ENCODE measurements around the gene FOXB1. TPM values are rescaled to one million over a fixed set of nuclear protein-coding genes. Genes with fewer than 3 reads are reported as not detected.

Gene FOXB1
- total and polyA plus RNA-seq, 5 donors, result not detected

DNA sequence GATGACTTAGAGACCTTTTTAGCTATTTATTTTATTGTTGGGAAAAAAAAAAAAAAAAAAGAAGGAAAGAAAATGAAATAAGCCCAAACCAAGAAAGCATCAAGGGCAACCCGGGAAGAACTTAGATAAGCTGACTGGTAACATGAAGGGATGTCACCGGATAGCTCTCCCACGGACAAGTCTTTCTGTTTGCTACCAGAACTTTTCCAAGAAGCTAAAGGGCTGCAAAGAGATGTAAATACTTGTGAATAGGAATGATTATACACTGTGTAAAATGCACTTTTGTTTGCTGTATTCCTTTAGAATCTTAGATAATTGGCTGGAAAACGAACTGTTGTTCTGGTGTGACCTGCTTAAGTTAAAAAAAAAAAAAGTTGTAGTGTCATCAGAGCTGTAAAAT lies 2.8 kb downstream of the FOXB1 start:
- DNase-seq (no peak), ATAC-seq (no peak)
- 18% methylated on average over 4 of the region's 4 CpGs for WGBS
- Histone ChIP-seq H3K9me3 (ENCODE audit: control insufficient read depth, low read length) (no peaks in the 10 kb centered on the region), H3K27ac (ENCODE audit: low read length) (no peak overlapping the region), H3K27me3 (ENCODE audit: control insufficient read depth, insufficient read depth) (peaks cover 2% of the 10 kb centered on the region), H3K4me1 (ENCODE audit: control insufficient read depth, insufficient read depth, low read length) (peaks cover 13% of the 10 kb centered on the region), H3K4me3 (ENCODE audit: low read length) (peak overlapping the region; percentile 47)
- intact Hi-C loops (cut with DNase I), result no loop called here

DNA sequence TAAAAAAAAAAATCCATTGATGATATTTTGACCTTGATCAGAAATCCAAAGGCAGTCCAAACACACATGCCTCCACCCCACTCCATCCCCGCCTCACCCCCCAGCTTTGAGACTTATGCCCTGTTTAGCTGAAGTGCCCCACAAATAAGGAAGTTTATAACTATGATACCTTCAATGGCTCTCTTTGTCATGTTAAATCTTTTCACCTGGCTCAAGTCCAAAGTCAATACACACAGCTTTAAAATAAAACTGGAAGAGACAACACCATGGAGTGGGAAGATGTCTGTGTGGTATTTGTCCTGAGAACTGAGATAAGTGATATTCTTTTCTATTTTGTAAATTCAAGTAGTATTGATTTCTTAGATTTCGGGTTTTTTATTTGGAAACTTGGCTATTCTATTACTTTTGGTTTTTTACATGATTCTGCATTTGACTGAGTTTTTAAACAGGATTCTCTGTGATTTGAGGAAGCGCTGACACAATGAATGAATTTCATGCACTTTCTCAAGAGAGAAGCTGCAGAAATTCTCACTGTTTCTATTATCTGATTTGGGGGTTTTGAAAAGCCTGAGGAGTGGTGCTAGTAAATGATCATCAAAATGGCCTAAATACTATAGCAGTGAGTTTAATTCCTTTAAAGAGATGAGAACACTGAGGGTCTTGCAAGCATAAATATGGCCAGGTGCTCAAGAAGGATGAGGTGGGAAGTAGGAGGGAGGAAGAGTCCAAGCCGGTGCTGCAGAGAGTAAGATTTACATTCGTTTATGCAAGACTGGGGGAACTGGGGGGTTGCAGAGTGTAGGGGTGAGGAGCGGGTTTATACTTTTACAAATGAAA lies 5.2 kb downstream of the FOXB1 start:
- no peak for ATAC-seq
- 22% methylated on average over 6 of the region's 6 CpGs for WGBS
- Histone ChIP-seq H3K9me3 (ENCODE audit: control insufficient read depth, low read length) (no peaks in the 10 kb centered on the region), H3K27me3 (ENCODE audit: control insufficient read depth, insufficient read depth) (peaks cover 2% of the 10 kb centered on the region), H3K4me3 (ENCODE audit: low read length) (no peak overlapping the region), H3K4me1 (ENCODE audit: control insufficient read depth, insufficient read depth, low read length) (peaks cover 7% of the 10 kb centered on the region), H3K27ac (ENCODE audit: low read length) (no peak overlapping the region)
- intact Hi-C loops (cut with DNase I), result no loop called here
- no peak for DNase-seq

DNA sequence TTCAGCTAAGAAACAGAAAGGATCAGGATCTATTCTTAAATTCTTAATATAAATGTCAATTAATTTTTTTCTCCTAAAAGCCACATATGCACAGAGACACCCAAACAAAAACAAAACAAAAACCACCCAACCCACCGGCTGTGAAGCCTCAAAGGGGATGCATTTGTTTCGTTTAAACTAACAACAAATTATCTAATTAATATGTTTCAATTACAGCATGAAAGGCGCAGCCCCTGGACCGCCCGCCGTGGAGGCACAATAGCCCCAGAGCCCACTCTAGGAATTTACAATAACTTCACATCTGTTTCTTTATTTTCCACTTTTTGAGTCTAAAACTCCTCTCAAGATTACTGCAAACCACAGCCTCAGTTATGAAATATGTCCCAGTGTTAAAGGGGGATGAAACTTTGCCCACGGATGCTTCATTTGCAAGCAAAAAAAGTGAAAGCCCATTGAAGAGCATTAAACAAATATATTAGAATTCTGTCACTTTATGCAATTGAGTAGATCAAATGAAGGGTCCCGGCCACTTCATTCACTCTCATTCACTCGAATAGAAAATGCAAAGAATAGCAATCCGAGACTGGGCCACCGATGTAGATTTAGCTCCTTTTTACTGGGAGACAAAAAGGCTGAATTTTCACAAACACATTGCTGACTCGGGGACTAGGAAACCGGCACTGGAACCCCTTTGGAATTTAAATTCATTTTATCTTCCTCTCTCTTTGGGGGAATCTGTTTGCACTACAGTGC lies 6.0 kb downstream of the FOXB1 start:
- Histone ChIP-seq H3K27me3 (ENCODE audit: control insufficient read depth, insufficient read depth) (peaks cover 2% of the 10 kb centered on the region), H3K9me3 (ENCODE audit: control insufficient read depth, low read length) (no peaks in the 10 kb centered on the region), H3K27ac (ENCODE audit: low read length) (no peak overlapping the region), H3K4me1 (ENCODE audit: control insufficient read depth, insufficient read depth, low read length) (peaks cover 3% of the 10 kb centered on the region), H3K4me3 (ENCODE audit: low read length) (no peak overlapping the region)
- ATAC-seq, result no peak
- WGBS, result 22% methylated on average over 13 of the region's 13 CpGs
- intact Hi-C loops (cut with DNase I), result no loop called here
- DNase-seq, result no peak

DNA sequence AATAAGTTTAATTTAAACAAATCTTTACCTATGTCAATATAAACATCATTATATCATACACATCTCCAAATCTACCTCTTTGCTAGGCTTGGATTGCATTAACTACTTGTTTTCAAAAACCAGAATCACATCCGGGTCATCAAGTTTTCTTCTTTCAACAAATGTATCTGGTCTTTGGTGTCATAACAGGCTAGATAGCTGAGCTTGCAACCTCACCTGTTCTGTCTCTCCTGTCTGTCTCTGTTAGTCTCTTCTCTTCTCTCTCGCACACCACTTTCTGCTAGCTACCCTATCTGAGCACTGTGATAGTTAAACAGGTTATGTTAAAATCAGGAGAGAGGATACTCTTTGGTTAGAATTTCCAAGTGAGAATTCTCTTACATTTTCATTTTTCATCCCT lies 6.7 kb downstream of the FOXB1 start:
- peaks cover 2% of the 10 kb centered on the region for H3K27me3 ChIP-seq (ENCODE audit: control insufficient read depth, insufficient read depth)
- 36% methylated on average over 2 of the region's 2 CpGs for WGBS

DNA sequence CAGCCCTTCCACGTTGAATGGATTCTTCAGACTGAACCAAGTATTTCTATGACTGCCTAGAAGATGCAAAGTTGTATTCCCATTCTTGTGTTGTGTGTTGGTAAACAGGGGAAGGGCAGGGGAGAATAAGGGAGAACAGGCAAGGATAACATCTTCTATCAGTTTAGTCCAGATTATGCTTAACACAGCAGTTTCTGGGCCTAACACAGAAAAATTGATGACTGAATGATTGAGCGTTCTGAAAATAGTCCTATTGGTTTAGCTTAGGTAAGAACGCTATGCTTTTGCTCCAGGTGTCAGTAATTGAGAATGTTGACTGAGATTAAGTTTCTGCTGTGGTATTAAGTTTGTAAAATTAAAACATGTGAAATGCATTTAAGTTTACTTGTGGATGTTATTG lies 8.6 kb downstream of the FOXB1 start:
- no peak for DNase-seq
- ATAC-seq, result no peak
- H3K27ac ChIP-seq (ENCODE audit: low read length), result no peak overlapping the region
- H3K4me3 ChIP-seq (ENCODE audit: low read length), result no peak overlapping the region
- no peaks in the 10 kb centered on the region for H3K9me3 ChIP-seq (ENCODE audit: control insufficient read depth, low read length)
- peaks cover 2% of the 10 kb centered on the region for H3K27me3 ChIP-seq (ENCODE audit: control insufficient read depth, insufficient read depth)
- intact Hi-C loops (cut with DNase I), result no loop called here
- 79% methylated on average over 3 of the region's 3 CpGs for WGBS
- H3K4me1 ChIP-seq (ENCODE audit: control insufficient read depth, insufficient read depth, low read length), result no peaks in the 10 kb centered on the region

More for the DNA sequence above, 6.7 kb downstream of the FOXB1 start:
- H3K4me3 ChIP-seq (ENCODE audit: low read length), result no peak overlapping the region
- DNase-seq (no peak), ATAC-seq (no peak)
- H3K9me3 ChIP-seq (ENCODE audit: control insufficient read depth, low read length), result no peaks in the 10 kb centered on the region
- intact Hi-C loops (cut with DNase I), result no loop called here
- H3K27ac ChIP-seq (ENCODE audit: low read length), result no peak overlapping the region
- no peaks in the 10 kb centered on the region for H3K4me1 ChIP-seq (ENCODE audit: control insufficient read depth, insufficient read depth, low read length)

DNA sequence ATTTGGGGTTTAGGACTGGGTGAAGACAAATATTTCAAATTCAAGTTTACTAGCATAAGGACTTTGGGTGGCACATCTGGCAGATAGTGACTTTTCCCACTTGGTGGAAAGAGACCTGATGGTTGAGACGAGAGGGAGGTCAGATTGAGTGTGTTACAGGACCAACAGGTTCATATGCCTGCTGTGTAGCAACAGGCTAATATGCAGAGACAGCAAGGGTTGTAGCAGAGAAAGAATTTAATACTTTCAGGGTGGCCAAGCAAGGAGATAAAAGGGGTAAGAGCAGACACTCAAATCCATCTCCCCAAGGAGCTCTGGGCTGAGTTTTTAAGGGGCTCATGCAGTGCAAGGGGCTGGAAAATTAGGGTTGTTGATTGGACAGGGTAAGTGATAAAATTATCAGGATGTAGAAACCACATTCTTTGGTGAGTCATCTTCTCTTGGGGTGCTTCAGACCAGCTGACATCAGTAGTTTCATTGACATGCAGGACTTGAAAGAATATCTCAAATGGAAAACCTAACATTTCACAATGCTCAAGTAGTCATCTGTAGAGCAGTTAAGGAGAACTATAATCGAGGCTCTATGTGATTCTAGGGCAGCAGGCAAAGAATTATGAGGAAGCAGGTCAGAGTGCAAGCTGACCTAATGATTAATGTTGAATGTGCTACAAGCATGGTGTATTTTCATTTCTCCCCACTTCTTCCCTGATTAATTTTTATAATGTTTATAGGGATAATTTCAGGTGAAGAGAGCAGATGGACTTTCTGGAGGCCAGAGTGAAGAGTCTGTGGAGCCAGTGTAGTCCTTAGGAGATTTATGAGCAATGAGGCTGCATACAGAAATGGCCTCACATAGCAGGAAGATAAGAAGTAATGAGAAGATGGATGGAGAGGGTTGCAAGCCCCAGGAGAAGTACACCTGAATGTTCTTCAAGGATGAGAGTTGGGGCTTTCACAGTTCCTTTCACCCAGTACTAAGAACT lies 13.7 kb downstream of the FOXB1 start:
- ATAC-seq, result no peak
- intact Hi-C loops (cut with DNase I), result no loop called here
- no peak overlapping the region for H3K4me3 ChIP-seq (ENCODE audit: low read length)
- H3K27me3 ChIP-seq (ENCODE audit: control insufficient read depth, insufficient read depth), result peaks cover 3% of the 10 kb centered on the region
- WGBS, result 17% methylated on average over 2 of the region's 2 CpGs
- peaks cover 2% of the 10 kb centered on the region for H3K9me3 ChIP-seq (ENCODE audit: control insufficient read depth, low read length)
- no peak for DNase-seq
- H3K4me1 ChIP-seq (ENCODE audit: control insufficient read depth, insufficient read depth, low read length), result no peaks in the 10 kb centered on the region
- no peak overlapping the region for H3K27ac ChIP-seq (ENCODE audit: low read length)

DNA sequence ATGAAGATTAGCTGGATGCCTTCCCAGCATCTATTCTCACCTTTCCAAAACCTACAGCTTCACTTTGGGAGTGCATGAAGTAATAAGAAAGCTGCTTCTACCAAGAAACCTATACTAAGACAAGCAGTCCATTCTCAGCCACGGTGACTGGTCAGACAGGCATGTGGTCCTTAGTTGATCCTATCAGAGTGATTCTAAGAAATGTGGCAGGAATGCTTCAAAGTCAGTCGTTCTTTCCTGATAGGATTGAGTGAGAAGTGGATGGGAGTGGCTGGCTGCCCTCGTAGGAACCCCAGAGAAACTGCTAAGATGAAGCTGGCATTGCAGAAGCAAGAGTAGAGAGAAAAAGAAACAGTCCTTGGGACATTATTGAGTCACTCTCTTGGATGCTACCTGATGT lies 16.6 kb downstream of the FOXB1 start:
- peaks cover 3% of the 10 kb centered on the region for H3K27me3 ChIP-seq (ENCODE audit: control insufficient read depth, insufficient read depth)
- H3K4me3 ChIP-seq (ENCODE audit: low read length), result no peak overlapping the region
- H3K4me1 ChIP-seq (ENCODE audit: control insufficient read depth, insufficient read depth, low read length), result no peaks in the 10 kb centered on the region
- intact Hi-C loops (cut with DNase I), result no loop called here
- DNase-seq (no peak), ATAC-seq (no peak)
- 26% methylated on average over 3 of the region's 3 CpGs for WGBS
- H3K9me3 ChIP-seq (ENCODE audit: control insufficient read depth, low read length), result peaks cover 2% of the 10 kb centered on the region
- no peak overlapping the region for H3K27ac ChIP-seq (ENCODE audit: low read length)

DNA sequence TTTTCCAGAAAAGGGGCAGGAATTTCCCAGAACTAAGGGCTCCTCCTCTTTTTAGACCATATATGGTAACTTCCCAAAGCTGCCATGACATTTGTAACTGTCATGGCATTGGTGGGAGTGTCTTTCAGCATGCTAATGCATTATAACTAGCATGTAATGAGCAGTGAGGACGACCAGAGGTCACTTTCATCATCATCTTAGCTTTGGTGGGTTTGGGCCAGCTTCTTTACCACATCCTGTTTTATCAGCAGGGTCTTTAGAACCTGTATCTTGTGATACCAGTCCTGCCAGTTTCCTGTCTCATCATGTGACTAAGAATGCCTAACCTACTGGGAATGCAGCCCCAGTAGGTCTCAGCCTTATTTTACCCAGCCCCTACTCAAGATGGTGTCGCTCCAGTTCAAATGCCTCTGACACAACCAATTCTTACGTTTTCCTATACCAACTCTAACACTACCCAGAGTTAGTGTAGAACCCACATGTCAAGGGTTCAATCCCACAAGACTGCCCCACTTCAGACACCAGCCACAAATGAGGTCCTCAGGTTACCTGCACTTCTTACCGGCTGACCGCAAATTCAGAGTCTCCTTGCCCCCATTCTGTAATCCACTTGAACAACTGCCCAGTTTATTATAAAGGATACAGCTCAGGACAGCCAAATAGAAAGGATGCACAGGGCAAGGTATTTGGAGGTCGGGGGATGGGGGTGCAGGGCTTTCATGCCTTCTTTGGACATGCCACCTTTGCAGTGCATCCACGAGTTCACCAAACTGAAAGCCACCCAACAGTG lies 17.7 kb downstream of the FOXB1 start:
- ATAC-seq (no peak), DNase-seq (no peak)
- Histone ChIP-seq H3K4me1 (ENCODE audit: control insufficient read depth, insufficient read depth, low read length) (no peaks in the 10 kb centered on the region), H3K27ac (ENCODE audit: low read length) (no peak overlapping the region), H3K4me3 (ENCODE audit: low read length) (no peak overlapping the region), H3K9me3 (ENCODE audit: control insufficient read depth, low read length) (peaks cover 2% of the 10 kb centered on the region), H3K27me3 (ENCODE audit: control insufficient read depth, insufficient read depth) (peaks cover 3% of the 10 kb centered on the region)
- 79% methylated on average over 7 of the region's 7 CpGs for WGBS
- intact Hi-C loops (cut with DNase I), result no loop called here

DNA sequence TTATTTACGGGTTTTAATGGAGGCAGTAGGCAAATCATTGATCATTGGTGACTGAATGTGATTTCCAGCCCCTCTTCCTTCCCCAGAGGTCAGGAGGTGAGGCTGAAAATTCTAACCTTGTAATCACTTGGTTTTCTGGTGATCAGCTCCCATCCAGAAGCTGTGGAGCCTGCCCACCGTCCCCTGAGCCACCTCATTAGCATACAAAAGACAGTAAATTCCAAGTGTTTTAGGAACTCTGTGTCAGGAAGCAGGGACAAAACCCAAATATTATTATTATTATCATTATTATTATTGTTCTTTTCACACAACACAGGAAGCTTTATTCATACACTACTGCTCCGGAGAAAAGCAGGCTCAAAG lies 18.2 kb downstream of the FOXB1 start:
- intact Hi-C loops (cut with DNase I), result no loop called here
- Histone ChIP-seq H3K27me3 (ENCODE audit: control insufficient read depth, insufficient read depth) (peaks cover 3% of the 10 kb centered on the region), H3K4me3 (ENCODE audit: low read length) (no peak overlapping the region), H3K27ac (ENCODE audit: low read length) (no peak overlapping the region), H3K4me1 (ENCODE audit: control insufficient read depth, insufficient read depth, low read length) (no peaks in the 10 kb centered on the region), H3K9me3 (ENCODE audit: control insufficient read depth, low read length) (peaks cover 2% of the 10 kb centered on the region)
- ATAC-seq (no peak), DNase-seq (no peak)
- WGBS, result 49% methylated on average over 3 of the region's 3 CpGs

DNA sequence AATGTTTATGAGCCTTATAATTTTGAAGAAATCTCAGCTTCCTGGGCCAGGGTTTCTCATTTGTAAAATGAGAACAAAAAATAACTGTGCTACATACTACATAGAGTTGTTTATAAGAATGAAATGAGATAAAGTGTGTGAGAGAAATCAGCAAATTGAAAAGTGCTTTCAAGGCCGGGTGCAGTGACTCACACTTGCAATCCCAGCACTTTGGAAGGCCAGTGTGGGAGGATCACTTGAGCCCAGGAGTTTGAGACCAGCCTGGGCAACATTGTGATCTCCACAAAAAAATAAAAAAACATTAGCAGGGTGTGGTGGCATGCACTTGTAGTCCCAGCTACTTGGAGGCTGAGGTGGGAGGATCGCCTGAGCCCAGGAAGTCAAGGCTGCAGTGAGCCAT lies 22.4 kb downstream of the FOXB1 start:
- intact Hi-C loops (cut with DNase I), result no loop called here
- ATAC-seq (no peak), DNase-seq (no peak)
- H3K27ac ChIP-seq (ENCODE audit: low read length), result no peak overlapping the region
- H3K4me1 ChIP-seq (ENCODE audit: control insufficient read depth, insufficient read depth, low read length), result no peaks in the 10 kb centered on the region
- H3K27me3 ChIP-seq (ENCODE audit: control insufficient read depth, insufficient read depth), result no peaks in the 10 kb centered on the region
- WGBS, result 60% methylated on average over 2 of the region's 2 CpGs
- no peaks in the 10 kb centered on the region for H3K9me3 ChIP-seq (ENCODE audit: control insufficient read depth, low read length)
- H3K4me3 ChIP-seq (ENCODE audit: low read length), result no peak overlapping the region

Data from right cardiac atrium (tissue), 5 donors.